Measurements from ENCODE around the gene CHCHD3.
"Not testable (repeated sequence)": the region's sequence is repeated elsewhere in the genome, so short reads cannot be mapped to it uniquely, and the experiment has no call there.

Gene CHCHD3

GRCh38 chr7:133044722-133045473, 37.0 kb downstream of the CHCHD3 start:
- DNase-seq (ENCODE audit: low read depth) = no peak

- no peak for DNase-seq (ENCODE audit: low read depth)
These were observed 41.2 kb downstream of the CHCHD3 start for GRCh38 chr7:133040674-133041073.

GRCh38 chr7:133040178-133040577, 41.7 kb downstream of the CHCHD3 start:
- no peak for DNase-seq (ENCODE audit: low read depth)

- no peak for DNase-seq (ENCODE audit: low read depth)
These were observed 42.3 kb downstream of the CHCHD3 start for GRCh38 chr7:133039614-133040013.

GRCh38 chr7:133036289-133036688, 45.6 kb downstream of the CHCHD3 start:
- no peak for DNase-seq (ENCODE audit: low read depth)

GRCh38 chr7:133035240-133035639, 46.6 kb downstream of the CHCHD3 start:
- not testable (repeated sequence) for DNase-seq (ENCODE audit: low read depth)

- DNase-seq (ENCODE audit: low read depth) = no peak
These were observed 51.5 kb downstream of the CHCHD3 start for GRCh38 chr7:133030346-133030745.

- no peak for DNase-seq (ENCODE audit: low read depth)
These were observed 52.4 kb downstream of the CHCHD3 start for GRCh38 chr7:133029463-133029862.

- no peak for DNase-seq (ENCODE audit: low read depth)
These were observed 54.5 kb downstream of the CHCHD3 start for GRCh38 chr7:133027397-133027796.

- no peak for DNase-seq (ENCODE audit: low read depth)
These were observed 55.6 kb downstream of the CHCHD3 start for GRCh38 chr7:133026210-133026859.

- no peak for DNase-seq (ENCODE audit: low read depth)
These were observed 56.8 kb downstream of the CHCHD3 start for GRCh38 chr7:133025056-133025455.

GRCh38 chr7:133024596-133024995, 57.3 kb downstream of the CHCHD3 start:
- no peak for DNase-seq (ENCODE audit: low read depth)

GRCh38 chr7:133023370-133024071, 58.4 kb downstream of the CHCHD3 start:
- DNase-seq (ENCODE audit: low read depth) = no peak

GRCh38 chr7:133022661-133023060, 59.2 kb downstream of the CHCHD3 start:
- no peak for DNase-seq (ENCODE audit: low read depth)

- no peak for DNase-seq (ENCODE audit: low read depth)
These were observed 60.7 kb downstream of the CHCHD3 start for GRCh38 chr7:133021196-133021595.

GRCh38 chr7:133020496-133020895, 61.4 kb downstream of the CHCHD3 start:
- no peak for DNase-seq (ENCODE audit: low read depth)

- DNase-seq (ENCODE audit: low read depth) = no peak
These were observed 62.3 kb downstream of the CHCHD3 start for GRCh38 chr7:133019590-133019989.

GRCh38 chr7:133016604-133017003, 65.3 kb downstream of the CHCHD3 start:
- no peak for DNase-seq (ENCODE audit: low read depth)

- DNase-seq (ENCODE audit: low read depth) = no peak
These were observed 66.0 kb downstream of the CHCHD3 start for GRCh38 chr7:133015888-133016287.

- DNase-seq (ENCODE audit: low read depth) = no peak
These were observed 70.1 kb downstream of the CHCHD3 start for GRCh38 chr7:133011746-133012145.

- no peak for DNase-seq (ENCODE audit: low read depth)
These were observed 72.3 kb downstream of the CHCHD3 start for GRCh38 chr7:133009426-133010252.

- DNase-seq (ENCODE audit: low read depth) = no peak
These were observed 73.9 kb downstream of the CHCHD3 start for GRCh38 chr7:133007961-133008360.

Data from activated gamma-delta T cell treated with anti-CD3 and anti-CD28 coated beads, Interleukin-2, amount 50 U/mL, for 16 hours (primary cell).